Mononuclear cell (primary cell): ENCODE results near the gene LMAN2L. TPM values are rescaled to one million over a fixed set of nuclear protein-coding genes. Genes with fewer than 3 reads are reported as not detected.

Experiments used
- H3K27me3 ChIP-seq: 2 replicates; pipeline ENCODE4 v1.6.0; 2011; ENCODE audit warnings: low read length, control low read depth; ENCODE audit not compliant: insufficient read depth
- H3K4me1 ChIP-seq: 2 replicates; pipeline ENCODE4 v1.5.1; 2011; ENCODE audit warnings: mild to moderate bottlenecking, low read length, control low read depth; ENCODE audit not compliant: insufficient read depth
- H3K4me3 ChIP-seq: 2 replicates; pipeline ENCODE4 v1.5.1; 2011; ENCODE audit warnings: mild to moderate bottlenecking, low read length, moderate library complexity
- H3K9me3 ChIP-seq: 2 replicates; pipeline ENCODE4 v1.5.1; 2011; ENCODE audit warnings: low read depth, mild to moderate bottlenecking, control low read depth, low read length
- total RNA-seq: library from RNA; depleted of rRNA; stranded (reverse); fragments of >200 nt; gene quantifications from one replicate; pipeline ENCODE4 v1.2.3, GENCODE V29; 2012

Gene LMAN2L
- total RNA-seq, 1 donor = 1.3 TPM

DNA sequence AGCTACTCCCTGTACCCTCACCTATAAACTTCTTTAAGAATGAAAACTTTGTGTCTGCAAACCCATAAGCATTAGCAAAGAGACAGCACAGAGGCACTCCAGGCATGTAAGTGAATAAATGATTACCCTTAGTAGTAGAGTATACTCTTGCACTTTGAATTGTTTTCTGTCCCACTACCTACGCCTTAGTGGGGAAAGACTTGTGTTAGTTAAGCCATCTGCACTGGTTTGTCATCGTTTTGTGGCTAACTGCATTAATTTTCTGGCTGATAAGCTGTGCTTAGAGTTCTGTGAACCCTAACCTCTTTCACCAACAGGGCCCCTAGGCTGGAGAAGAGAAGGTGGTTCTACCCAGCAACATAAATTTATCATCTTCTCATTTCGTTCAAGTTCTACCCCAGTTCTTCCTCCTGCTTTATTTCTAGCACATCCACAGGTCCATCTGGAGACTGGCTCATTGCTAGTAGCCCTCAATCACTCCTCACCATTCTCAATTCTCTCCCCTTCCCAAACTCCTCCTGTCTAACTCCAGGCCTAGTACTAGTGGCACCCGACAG lies 710 bp downstream of the LMAN2L start:
- H3K4me1 ChIP-seq = peaks cover 27% of the 10 kb centered on the region
- no peaks in the 10 kb centered on the region for H3K27me3 ChIP-seq
- no peaks in the 10 kb centered on the region for H3K9me3 ChIP-seq
- peak overlapping the region; percentile 81 for H3K4me3 ChIP-seq

- Histone ChIP-seq H3K4me3 (no peak overlapping the region), H3K27me3 (no peaks in the 10 kb centered on the region), H3K9me3 (no peaks in the 10 kb centered on the region), H3K4me1 (peaks cover 26% of the 10 kb centered on the region)
These were observed 2.0 kb downstream of the LMAN2L start for GRCh38 chr2:96737831-96738230.

DNA sequence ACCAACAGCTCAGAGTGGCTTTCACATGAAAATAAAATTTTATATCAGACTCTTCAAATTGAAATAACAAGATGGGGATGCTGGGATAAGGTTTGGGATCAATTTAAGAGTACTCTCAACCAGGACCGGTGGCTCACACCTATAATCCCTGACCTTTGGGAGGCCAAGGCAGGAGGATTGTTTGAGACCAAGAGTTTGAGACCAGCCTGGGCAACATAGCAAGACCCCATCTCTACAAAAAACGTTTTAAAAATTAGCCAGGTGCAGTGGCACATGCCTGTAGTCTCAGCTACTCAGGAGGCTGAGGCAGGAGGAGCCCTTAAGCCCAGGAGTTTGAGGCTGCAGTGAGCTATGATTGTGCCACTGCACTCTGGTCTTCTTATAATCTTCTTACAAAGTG lies 2.6 kb downstream of the LMAN2L start:
- Histone ChIP-seq H3K4me3 (no peak overlapping the region), H3K4me1 (peaks cover 23% of the 10 kb centered on the region), H3K27me3 (no peaks in the 10 kb centered on the region), H3K9me3 (no peaks in the 10 kb centered on the region)

DNA sequence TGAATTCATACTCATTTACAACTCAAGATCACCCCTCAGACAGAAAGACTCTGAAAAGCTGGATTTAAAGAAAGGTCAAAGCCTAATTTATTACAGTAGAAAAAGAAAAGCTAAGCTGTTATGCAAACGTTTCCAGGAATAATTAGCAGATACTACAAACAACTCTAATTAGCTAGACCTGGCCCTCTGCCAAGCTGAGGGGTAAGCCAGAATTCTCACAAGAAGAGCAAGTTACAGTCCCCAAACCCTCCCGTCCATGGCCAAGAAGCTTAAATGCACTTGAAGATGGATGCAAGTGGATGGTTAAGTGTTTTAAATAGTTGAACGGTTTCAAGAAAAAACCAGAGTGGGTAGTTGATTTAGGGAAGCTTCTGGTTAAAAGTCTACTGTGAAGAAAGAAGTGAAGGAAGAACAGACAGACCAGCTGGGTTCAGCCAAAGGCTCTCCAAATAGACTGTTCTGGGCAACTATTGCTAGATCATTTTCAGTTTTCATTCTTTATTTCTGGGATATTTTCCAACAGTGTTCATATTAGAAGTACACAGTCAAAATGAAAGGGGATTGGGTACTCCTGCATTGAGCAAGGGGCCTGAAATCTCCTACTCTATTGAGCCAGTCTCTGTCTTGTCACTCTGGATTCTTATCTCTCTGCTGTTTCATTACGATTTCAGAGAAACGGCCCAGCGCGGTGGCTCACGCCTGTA lies 4.8 kb downstream of the LMAN2L start:
- peaks cover 18% of the 10 kb centered on the region for H3K4me1 ChIP-seq
- no peak overlapping the region for H3K4me3 ChIP-seq
- no peaks in the 10 kb centered on the region for H3K27me3 ChIP-seq
- no peaks in the 10 kb centered on the region for H3K9me3 ChIP-seq

DNA sequence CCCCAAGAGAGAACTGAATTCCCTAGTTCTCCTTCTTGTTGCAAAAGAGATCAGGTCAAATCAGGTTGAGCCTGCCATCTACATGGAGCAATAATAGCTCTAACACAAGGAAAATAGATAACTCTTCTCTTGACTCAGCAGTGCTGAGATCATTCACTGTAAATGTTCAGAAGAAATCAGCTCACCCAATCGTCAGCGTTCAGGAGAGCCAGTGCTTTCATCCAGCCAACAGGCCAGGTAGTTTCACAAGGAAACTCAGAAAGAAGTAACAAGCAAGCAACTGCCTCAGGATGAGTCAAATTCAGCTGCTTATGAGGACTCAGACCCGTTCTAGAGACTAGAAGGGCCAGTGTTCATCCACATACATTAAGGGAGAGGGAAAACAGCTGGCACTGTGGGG lies 5.9 kb downstream of the LMAN2L start:
- peaks cover 11% of the 10 kb centered on the region for H3K4me1 ChIP-seq
- no peak overlapping the region for H3K4me3 ChIP-seq
- H3K27me3 ChIP-seq = no peaks in the 10 kb centered on the region
- no peaks in the 10 kb centered on the region for H3K9me3 ChIP-seq

- Histone ChIP-seq H3K4me1 (no peaks in the 10 kb centered on the region), H3K27me3 (no peaks in the 10 kb centered on the region), H3K4me3 (no peak overlapping the region), H3K9me3 (no peaks in the 10 kb centered on the region)
These were observed 9.7 kb downstream of the LMAN2L start for GRCh38 chr2:96730212-96730611.

DNA sequence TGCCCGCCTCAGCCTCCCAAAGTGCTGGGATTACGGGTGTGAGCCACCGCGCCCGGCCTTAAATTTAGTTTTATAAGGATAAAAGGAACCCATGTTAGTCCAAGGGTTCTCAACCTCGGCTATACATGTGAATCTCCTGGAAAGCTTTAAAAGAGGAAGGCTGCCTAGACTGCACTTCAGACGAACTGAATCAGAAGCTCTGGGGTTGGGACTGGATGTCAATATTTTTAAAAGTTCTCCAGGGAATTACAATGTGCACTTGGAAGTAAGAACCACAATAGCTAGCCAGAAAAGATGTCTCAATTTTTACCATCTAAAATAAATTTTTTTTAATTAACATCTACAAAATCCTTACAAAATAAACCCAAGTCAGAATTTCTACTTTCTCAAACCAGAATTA lies 10.1 kb downstream of the LMAN2L start:
- no peaks in the 10 kb centered on the region for H3K9me3 ChIP-seq
- no peaks in the 10 kb centered on the region for H3K4me1 ChIP-seq
- no peaks in the 10 kb centered on the region for H3K27me3 ChIP-seq
- no peak overlapping the region for H3K4me3 ChIP-seq

DNA sequence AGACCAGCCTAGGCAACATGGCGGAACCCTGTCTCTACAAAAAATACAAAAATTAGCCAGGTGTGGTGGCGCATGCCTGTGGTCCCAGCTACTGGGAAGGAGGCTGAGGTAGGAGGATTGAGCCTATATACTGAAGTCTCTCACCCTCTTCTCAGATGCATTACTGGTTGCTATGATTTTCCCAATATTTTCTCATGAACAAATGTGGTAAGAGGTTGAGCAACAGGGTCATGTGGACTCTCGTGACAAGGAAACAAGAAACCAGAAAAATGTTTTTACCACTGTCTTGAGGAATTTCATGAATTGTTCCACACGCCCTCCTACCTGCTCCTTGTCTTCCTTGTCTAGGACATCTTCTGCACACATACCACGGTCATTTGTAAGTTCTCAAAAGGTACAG lies 12.4 kb downstream of the LMAN2L start:
- no peak overlapping the region for H3K4me3 ChIP-seq
- H3K4me1 ChIP-seq = no peaks in the 10 kb centered on the region
- no peaks in the 10 kb centered on the region for H3K9me3 ChIP-seq
- H3K27me3 ChIP-seq = no peaks in the 10 kb centered on the region

- Histone ChIP-seq H3K4me1 (no peaks in the 10 kb centered on the region), H3K27me3 (no peaks in the 10 kb centered on the region), H3K4me3 (no peak overlapping the region), H3K9me3 (no peaks in the 10 kb centered on the region)
These were observed 13.7 kb downstream of the LMAN2L start for GRCh38 chr2:96726131-96726530.

DNA sequence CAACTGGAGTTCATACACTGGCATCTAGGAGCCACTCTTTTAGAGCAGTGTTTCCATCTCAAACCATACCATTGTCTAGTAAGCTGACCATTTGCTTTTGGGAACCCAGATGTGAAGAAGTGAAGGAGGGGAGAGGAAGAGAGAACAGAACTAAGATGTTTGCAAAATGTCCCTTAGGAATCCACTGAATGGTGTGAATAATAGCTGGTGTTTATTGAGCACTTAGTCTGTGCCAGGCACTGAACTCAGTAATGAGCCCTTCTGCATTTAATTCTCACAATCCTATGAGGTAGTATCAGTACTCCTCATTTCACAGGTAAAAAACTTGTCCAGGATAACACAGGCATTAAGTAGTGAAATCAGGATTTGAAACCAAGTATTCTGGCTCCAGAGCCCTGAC lies 23.5 kb downstream of the LMAN2L start:
- H3K27me3 ChIP-seq = no peaks in the 10 kb centered on the region

DNA sequence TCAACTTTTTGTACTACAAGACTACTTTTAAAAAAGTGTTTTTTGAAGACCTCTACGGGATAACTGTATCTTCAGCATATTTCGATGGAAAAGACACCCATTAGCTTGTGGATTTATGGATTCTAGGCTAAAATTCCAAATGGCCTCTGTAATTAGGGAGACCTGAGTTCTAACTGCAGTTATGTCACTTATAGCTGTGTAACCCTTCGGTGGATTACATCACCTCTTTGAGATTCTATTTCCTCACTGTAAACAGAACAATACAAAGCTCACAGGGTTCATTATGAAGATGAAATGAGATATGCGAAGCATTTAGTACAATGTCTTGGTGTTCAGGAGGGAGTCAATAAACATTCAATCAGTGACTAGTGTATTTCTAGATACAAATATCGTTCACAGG lies 24.2 kb downstream of the LMAN2L start:
- no peaks in the 10 kb centered on the region for H3K9me3 ChIP-seq
- H3K4me1 ChIP-seq = no peaks in the 10 kb centered on the region
- H3K27me3 ChIP-seq = no peaks in the 10 kb centered on the region
- no peak overlapping the region for H3K4me3 ChIP-seq

More for the DNA sequence above, 23.5 kb downstream of the LMAN2L start:
- Histone ChIP-seq H3K9me3 (no peaks in the 10 kb centered on the region), H3K4me3 (no peak overlapping the region), H3K4me1 (no peaks in the 10 kb centered on the region)

DNA sequence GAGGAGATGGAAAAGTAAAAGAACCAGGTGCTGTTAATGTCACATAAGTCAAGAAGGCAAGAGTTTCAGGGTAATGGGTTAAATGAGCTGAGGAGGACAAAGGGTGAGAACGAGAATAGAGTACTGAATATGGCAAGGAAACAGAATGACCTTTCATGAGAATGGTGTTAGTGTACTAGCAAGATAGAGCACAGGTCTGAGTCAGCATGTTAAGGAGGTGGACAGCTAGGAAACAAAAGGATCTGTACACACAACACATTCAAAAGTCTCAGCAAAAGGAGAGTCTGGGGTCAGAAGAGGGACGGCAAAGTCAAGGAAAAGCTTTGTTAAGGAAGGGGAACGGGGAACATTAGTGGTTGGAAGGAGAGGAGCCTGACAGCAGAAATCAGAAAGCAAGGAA lies 28.9 kb downstream of the LMAN2L start:
- H3K27me3 ChIP-seq = no peaks in the 10 kb centered on the region

GRCh38 chr2:96703021-96703751 lies 36.7 kb downstream of the LMAN2L start:
- H3K4me3 ChIP-seq = no peak overlapping the region
- no peaks in the 10 kb centered on the region for H3K27me3 ChIP-seq
- no peaks in the 10 kb centered on the region for H3K4me1 ChIP-seq
- no peaks in the 10 kb centered on the region for H3K9me3 ChIP-seq

More for the DNA sequence above, 28.9 kb downstream of the LMAN2L start:
- Histone ChIP-seq H3K9me3 (no peaks in the 10 kb centered on the region), H3K4me3 (no peak overlapping the region), H3K4me1 (no peaks in the 10 kb centered on the region)

GRCh38 chr2:96702098-96702785 lies 37.6 kb downstream of the LMAN2L start:
- Histone ChIP-seq H3K27me3 (no peaks in the 10 kb centered on the region), H3K9me3 (no peaks in the 10 kb centered on the region), H3K4me1 (no peaks in the 10 kb centered on the region), H3K4me3 (no peak overlapping the region)

DNA sequence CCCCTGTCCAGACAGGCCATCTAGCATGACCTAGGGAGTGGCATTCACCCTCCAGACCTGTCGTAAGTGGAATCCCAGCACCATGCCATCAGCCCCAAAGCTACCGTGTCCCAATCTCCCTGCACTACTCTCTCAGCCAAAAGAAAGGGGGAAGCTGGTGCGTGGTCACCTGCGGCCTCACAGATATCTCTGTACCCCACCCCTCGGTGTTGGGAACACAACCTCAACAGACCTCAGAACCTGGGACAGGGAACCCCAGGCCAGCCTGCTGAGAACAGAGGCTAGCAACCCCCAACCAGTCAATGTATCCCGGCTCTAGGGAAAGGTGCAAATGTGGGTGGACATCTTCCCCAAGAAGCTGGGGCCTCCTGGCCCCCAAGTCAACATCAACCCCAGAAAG lies 38.2 kb downstream of the LMAN2L start:
- H3K9me3 ChIP-seq = no peaks in the 10 kb centered on the region
- H3K27me3 ChIP-seq = no peaks in the 10 kb centered on the region
- H3K4me1 ChIP-seq = no peaks in the 10 kb centered on the region
- H3K4me3 ChIP-seq = no peak overlapping the region
